K562 (cell line): ENCODE results near the gene LAMC1. TPM values are rescaled to one million over a fixed set of nuclear protein-coding genes. Genes with fewer than 3 reads are reported as not detected.

ENCODE experiments used
- ATAC-seq: fragments of 200-7000 bp; cut with Tn5 transposase; 3 replicates; pipeline ENCODE4 v1.9.1; 2020; ENCODE audit warnings: moderate library complexity
- BruUV-seq: library from RNA; stranded (reverse); fragments of 400-500 nt; replicated peaks from 2 replicates; lab custom pipeline; 2021; lab: Mats Ljungman, UMichigan
- CTCF ChIA-PET: fragments of 300-600 bp; formaldehyde crosslinking; extraction: SDS; loops from one replicate; lab custom pipeline; 2021; ENCODE audit warnings: low intra/inter-chr PET ratio; lab: Yijun Ruan, JAX
- POLR2A ChIA-PET: fragments of 300-600, 350-650 bp; sonication (Branson Sonifier 250); formaldehyde crosslinking; extraction: SDS; loops from one replicate; lab custom pipeline; 2021; ENCODE audit warnings: antibody characterized with exemption, inconsistent platforms; lab: Yijun Ruan, JAX
- DNase-seq, 4 experiments: peaks; one replicate each; pipeline versions ENCODE4 v3.0.0 to v3.0.0-alpha.2; 2011 to 2018; ENCODE audit warnings: low spot score in 3 of 4, mixed read lengths in 3 of 4; ENCODE audit errors: extremely low read depth in 1 of 4
- FAIRE-seq: peaks from 2 replicates; lab custom pipeline; 2011; peaks lifted over from hg19 to GRCh38; lab: Jason Lieb, UNC
- H2AFZ ChIP-seq: 2 replicates; pipeline ENCODE4 v1.6.0; 2011; ENCODE audit warnings: low read depth, low read length, control low read depth, inconsistent platforms
- H3K27ac ChIP-seq: fragments of 200-600 bp; 3 replicates; pipeline ENCODE4 v1.8.0; 2011; ENCODE audit warnings: low read depth, mild to moderate bottlenecking, control low read depth, inconsistent platforms, low read length, moderate library complexity, mixed read lengths; ENCODE audit errors: extremely low read depth
- H3K27me3 ChIP-seq, 2 experiments: fragments of 300-600 bp in 1 of 2; 2 replicates in 1 of 2; 3 replicates in 1 of 2; pipeline versions ENCODE4 v1.6.0 to v1.8.0; 2011; ENCODE audit warnings: inconsistent platforms in 2 of 2, low read length in 2 of 2, mild to moderate bottlenecking in 1 of 2, mixed read lengths in 1 of 2, moderate library complexity in 1 of 2; ENCODE audit not compliant: control insufficient read depth in 2 of 2, insufficient read depth in 2 of 2
- H3K36me3 ChIP-seq: fragments of 300-600 bp; 3 replicates; pipeline ENCODE4 v1.8.0; 2011; ENCODE audit warnings: mild to moderate bottlenecking, low read length, inconsistent platforms; ENCODE audit not compliant: control insufficient read depth, insufficient read depth
- H3K4me1 ChIP-seq, 2 experiments: fragments of 200-600 bp in 1 of 2; replicated peaks in 1 of 2; 2 replicates in 1 of 2; 3 replicates in 1 of 2; pipeline versions ENCODE4 v1.5.1 to v1.8.0; 2011; ENCODE audit warnings: inconsistent platforms in 2 of 2, low read length in 2 of 2, mild to moderate bottlenecking in 1 of 2, mixed read lengths in 1 of 2, moderate library complexity in 1 of 2; ENCODE audit not compliant: control insufficient read depth in 2 of 2, insufficient read depth in 2 of 2
- H3K4me2 ChIP-seq: 2 replicates; pipeline ENCODE4 v1.6.1; 2011; ENCODE audit warnings: low read length, control low read depth, inconsistent platforms, mixed read lengths; ENCODE audit not compliant: insufficient read depth
- H3K4me3 ChIP-seq: fragments of 200-600 bp; sonication (generic), shearing (Covaris generic); 2 replicates; pipeline ENCODE4 v1.5.1; 2016; ENCODE audit warnings: control low read depth, inconsistent platforms
- H3K79me2 ChIP-seq: fragments of 200-600 bp; 3 replicates; pipeline ENCODE4 v1.8.0; 2011; ENCODE audit warnings: low read length, inconsistent platforms; ENCODE audit not compliant: control insufficient read depth, insufficient read depth
- H3K9ac ChIP-seq, 2 experiments: 2 replicates each; pipeline versions ENCODE4 v1.6.0 to v1.6.1; 2011; ENCODE audit warnings: low read depth in 2 of 2, low read length in 2 of 2, control low read depth in 1 of 2, inconsistent platforms in 1 of 2, mild to moderate bottlenecking in 1 of 2, mixed read lengths in 1 of 2; ENCODE audit not compliant: insufficient read depth in 1 of 2
- H3K9me1 ChIP-seq: one replicate; pipeline ENCODE4 v1.6.0; 2011; ENCODE audit warnings: inconsistent platforms, mild to moderate bottlenecking, low read length, moderate library complexity; ENCODE audit not compliant: control insufficient read depth, insufficient read depth
- H3K9me3 ChIP-seq: replicated peaks from 2 replicates; pipeline ENCODE4 v1.5.1; 2011; ENCODE audit warnings: low read depth, low read length, inconsistent platforms; ENCODE audit not compliant: control insufficient read depth, insufficient read depth
- H4K20me1 ChIP-seq: replicated peaks from 2 replicates; pipeline ENCODE4 v1.6.1; 2011; ENCODE audit warnings: low read length, inconsistent platforms, mixed read lengths; ENCODE audit not compliant: control insufficient read depth, insufficient read depth
- CCAR2 ChIP-seq: fragments of 200-400 bp; formaldehyde crosslinking; IDR thresholded peaks from 2 replicates; pipeline ENCODE4 v1.6.1; 2017; ENCODE audit warnings: mild to moderate bottlenecking, low read depth, low read length
- EWSR1 ChIP-seq: fragments of 450-650 bp; IDR thresholded peaks from 2 replicates; pipeline ENCODE4 v1.6.1; 2018; ENCODE audit warnings: borderline replicate concordance, mild to moderate bottlenecking, low read depth, moderate library complexity; ENCODE audit not compliant: partially characterized antibody
- TBL1XR1 ChIP-seq, 2 experiments: IDR thresholded peaks; 2 replicates each; pipeline ENCODE4 v1.6.1; 2012; ENCODE audit warnings: improper control_type of control experiment in 2 of 2, low read length in 2 of 2, mild to moderate bottlenecking in 1 of 2
- WGBS: fragments of 100-300 bp; shearing (Covaris generic); methylation state at CpG from one replicate; pipeline ENCODE4 v1.1.6; 2016; ENCODE audit warnings: low coverage, mixed read lengths; ENCODE audit not compliant: insufficient coverage; ENCODE audit errors: missing lambda C conversion rate; 5-methylcytosine and 5-hydroxymethylcytosine counted together
- in situ Hi-C: fragments of 300-500 bp; cut with MboI; formaldehyde crosslinking; loops from 4 replicates; pipeline ENCODE4 v1.15.0; 2018; ENCODE audit warnings: inconsistent platforms, mixed read lengths
- intact Hi-C: fragments of 100-400 bp; cut with micrococcal nuclease; formaldehyde crosslinking; loops from 2 replicates; pipeline ENCODE4 v1.14.2; 2022
- polyA plus RNA-seq, 8 experiments: library from polyadenylated mRNA; depleted of rRNA in 4 of 8; stranded (reverse) in 5 of 8; unstranded in 3 of 8; fragments of >200 nt; fragmentation: Nextera tagmentation in 2 of 8; fragmentation: Illumina TruSeq in 1 of 8; extraction: Ambion mirVana in 2 of 8; extraction: Trizol in 1 of 8; gene quantifications; 2 replicates each; pipeline versions ENCODE4 v1.2.1 to v1.2.3, GENCODE V29; 2011 to 2014; ENCODE audit warnings: inconsistent platforms in 1 of 8, missing spikeins in 1 of 8
- total RNA-seq, 7 experiments: library from RNA; depleted of rRNA in 6 of 7; stranded (reverse); fragments of >200 nt in 6 of 7; fragmentation: Illumina TruSeq in 2 of 7; extraction: Trizol in 2 of 7; gene quantifications; 2 replicates each; pipeline versions ENCODE4 v1.2.1 to v1.2.3, GENCODE V29; 2011 to 2021; ENCODE audit warnings: low replicate concordance in 1 of 7
- TF ChIP-seq, protein P1 (sequence below), 3 experiments: fragments of 200-800 bp in 1 of 3; fragments of 250-450 bp in 1 of 3; fragments of 450-650 bp in 1 of 3; sonication (Bioruptor Pico) in 1 of 3; sonication (Bioruptor generic) in 1 of 3; formaldehyde crosslinking in 1 of 3; IDR thresholded peaks; 2 replicates each; pipeline versions ENCODE4 v1.6.1 to v1.8.0; 2016 to 2022; ENCODE audit warnings: mild to moderate bottlenecking in 2 of 3, missing genetic modification characterization in 2 of 3, missing compliant biosample characterization in 1 of 3, moderate library complexity in 1 of 3

Gene LAMC1
- total and polyA plus RNA-seq, 9 of the 15 experiments (the other 6 are each of a cell fraction or from before 2014, with no cell fraction given): 0.07 to 0.71 (median 0.13) TPM; not detected in 2

- no peak for DNase-seq
Observed at GRCh38 chr1:183110326-183110880, 87.2 kb downstream of the LAMC1 start.

More at GRCh38 chr1:183110326-183110880, 87.2 kb downstream of the LAMC1 start:
- Histone ChIP-seq H3K27me3 (peaks cover 0 to 4% of the 10 kb centered on the region in 2 experiments; a peak in 1 of 5 replicates), H3K4me1 (no peaks in the 10 kb centered on the region), H3K4me2 (no peak overlapping the region), H3K36me3 (no peaks in the 10 kb centered on the region), H3K9ac (no peak overlapping the region), H3K27ac (no peak overlapping the region), H3K4me3 (no peak overlapping the region), H4K20me1 (no peaks in the 10 kb centered on the region), H3K9me1 (no peaks in the 10 kb centered on the region), H2AFZ (no peak overlapping the region), H3K79me2 (no peaks in the 10 kb centered on the region), H3K9me3 (no peaks in the 10 kb centered on the region)
- TF ChIP-seq EWSR1 (no peak), CCAR2 (no peak), TBL1XR1 (IDR thresholded peaks at IDR 0.05; ENCODE audit: low read length in 2 of 2) (no peak)
- TF ChIP-seq, protein P1, sequence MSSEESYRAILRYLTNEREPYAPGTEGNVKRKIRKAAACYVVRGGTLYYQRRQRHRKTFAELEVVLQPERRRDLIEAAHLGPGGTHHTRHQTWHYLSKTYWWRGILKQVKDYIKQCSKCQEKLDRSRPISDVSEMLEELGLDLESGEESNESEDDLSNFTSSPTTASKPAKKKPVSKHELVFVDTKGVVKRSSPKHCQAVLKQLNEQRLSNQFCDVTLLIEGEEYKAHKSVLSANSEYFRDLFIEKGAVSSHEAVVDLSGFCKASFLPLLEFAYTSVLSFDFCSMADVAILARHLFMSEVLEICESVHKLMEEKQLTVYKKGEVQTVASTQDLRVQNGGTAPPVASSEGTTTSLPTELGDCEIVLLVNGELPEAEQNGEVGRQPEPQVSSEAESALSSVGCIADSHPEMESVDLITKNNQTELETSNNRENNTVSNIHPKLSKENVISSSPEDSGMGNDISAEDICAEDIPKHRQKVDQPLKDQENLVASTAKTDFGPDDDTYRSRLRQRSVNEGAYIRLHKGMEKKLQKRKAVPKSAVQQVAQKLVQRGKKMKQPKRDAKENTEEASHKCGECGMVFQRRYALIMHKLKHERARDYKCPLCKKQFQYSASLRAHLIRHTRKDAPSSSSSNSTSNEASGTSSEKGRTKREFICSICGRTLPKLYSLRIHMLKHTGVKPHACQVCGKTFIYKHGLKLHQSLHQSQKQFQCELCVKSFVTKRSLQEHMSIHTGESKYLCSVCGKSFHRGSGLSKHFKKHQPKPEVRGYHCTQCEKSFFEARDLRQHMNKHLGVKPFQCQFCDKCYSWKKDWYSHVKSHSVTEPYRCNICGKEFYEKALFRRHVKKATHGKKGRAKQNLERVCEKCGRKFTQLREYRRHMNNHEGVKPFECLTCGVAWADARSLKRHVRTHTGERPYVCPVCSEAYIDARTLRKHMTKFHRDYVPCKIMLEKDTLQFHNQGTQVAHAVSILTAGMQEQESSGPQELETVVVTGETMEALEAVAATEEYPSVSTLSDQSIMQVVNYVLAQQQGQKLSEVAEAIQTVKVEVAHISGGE (CRISPR knock-in tag; IDR thresholded peaks at IDR 0.05): 0 out of 6 replicates have a peak, but pooled peaks of 1 of the 3 experiments have one; percentile 21
- intact Hi-C loops (no loop called here), in situ Hi-C loops (no loop called here)
- no TSS peak for BruUV-seq
- ATAC-seq (no peak), FAIRE-seq (no peak)
- ChIA-PET CTCF (no interaction called here), POLR2A (interaction anchor here (1.2 kb wide), 1 partner anchor 10 kb away, joined by 4 read pairs; no protein-coding TSS in a partner anchor)
- WGBS: under 1% methylated on average over 8 of the region's 8 CpGs
